ENCODE measurements around the gene FRMD8. TPM values are rescaled to one million over a fixed set of nuclear protein-coding genes. Genes with fewer than 3 reads are reported as not detected.
A peak's percentile ranks its signal among the peaks of the same experiment; 100 is the strongest.

The FRMD8 gene
- polyA plus RNA-seq, 6 donors from 2014 or later = 45.3 to 64.6 (median 53.8) TPM

DNA sequence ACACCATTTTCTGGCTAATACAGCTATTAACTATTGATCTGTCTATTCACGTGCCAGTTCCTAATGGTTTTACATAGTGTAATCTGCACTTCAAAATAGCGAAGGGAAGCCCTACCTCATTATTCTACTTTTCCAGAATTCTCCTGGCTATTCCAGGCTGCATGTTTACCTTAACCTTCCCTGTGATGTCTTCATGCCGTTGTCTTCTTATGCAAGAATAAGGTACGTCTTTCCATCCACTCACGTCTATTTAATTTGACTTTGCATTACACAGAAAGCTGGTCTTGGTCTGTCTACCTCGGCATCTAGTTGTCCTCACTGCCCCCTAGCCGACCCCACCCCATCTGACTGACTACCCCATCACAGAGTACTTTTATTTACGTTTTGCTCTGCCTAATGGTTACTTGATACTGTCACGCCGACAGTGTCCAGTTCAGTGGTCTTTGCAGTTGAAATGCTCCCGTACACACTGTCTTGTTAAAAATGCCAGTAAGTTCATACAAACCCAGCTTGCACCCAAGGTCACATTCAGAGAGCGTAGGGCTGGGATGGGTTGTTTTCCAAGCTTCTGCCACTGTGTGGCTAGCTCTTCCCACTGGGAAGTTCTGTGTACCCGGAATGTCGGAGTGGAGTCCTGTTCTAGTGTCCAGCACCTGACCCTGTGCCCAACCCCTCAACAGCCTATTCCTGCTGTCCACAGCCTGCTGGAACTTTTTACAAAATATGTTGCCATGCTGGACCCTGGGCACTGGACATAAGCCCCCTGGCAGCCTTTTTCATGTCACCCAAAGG, 51.2 kb downstream of the FRMD8 start:
- H3K27me3 Mint-ChIP-seq = no peaks in the 10 kb centered on the region
- no peak overlapping the region for H3K4me3 Mint-ChIP-seq
- H3K36me3 Mint-ChIP-seq = no peaks in the 10 kb centered on the region
- H3K9me3 Mint-ChIP-seq = no peaks in the 10 kb centered on the region
- ATAC-seq (ENCODE audit: low read depth in 2 of 2) (no peak), DNase-seq (no peak)
- H3K4me1 Mint-ChIP-seq = peaks cover 42 to 59% (median 52%) of the 10 kb centered on the region in 3 donors
- peak overlapping the region in 1 of 6 donors; percentile 60 for H3K27ac Mint-ChIP-seq

DNA sequence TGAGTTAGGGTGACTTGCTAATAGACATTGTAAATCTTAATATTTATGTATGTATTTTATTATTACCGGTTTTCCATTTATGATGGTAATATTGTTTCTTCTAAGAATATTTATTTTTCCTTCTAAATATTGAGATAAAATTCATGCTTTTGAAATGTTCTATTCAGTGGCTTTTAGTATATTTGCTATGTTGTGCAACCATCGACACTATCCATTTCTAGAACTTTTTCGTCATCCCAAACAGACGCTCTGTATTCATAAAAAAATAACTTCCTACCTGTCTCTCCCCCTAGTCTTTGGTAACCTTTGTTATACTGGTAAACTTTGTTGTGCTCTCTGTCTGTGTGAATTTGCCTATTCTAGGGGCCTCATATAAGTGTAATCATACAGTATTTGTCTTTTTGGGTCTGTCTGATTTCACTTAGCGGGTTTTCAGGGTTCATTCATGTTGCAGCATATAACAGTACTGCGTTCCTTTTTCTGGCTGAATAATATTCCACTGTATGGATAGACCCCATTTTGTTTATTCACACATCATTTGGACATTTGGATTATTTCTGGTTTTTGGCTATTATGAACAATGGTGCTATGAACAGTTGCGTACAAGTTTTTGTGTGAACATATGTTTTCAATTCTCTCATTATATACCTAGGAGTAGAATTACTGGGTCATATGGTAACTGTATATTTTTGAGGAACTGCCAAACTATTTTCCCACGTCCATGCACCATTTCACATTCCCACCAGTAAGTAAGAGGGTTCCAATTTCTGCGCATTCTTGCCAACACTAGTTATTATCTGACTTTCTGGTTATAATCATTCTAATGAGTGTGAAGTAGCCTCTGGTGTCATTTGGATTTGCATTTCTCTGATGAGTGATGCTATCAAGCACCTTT, 52.1 kb downstream of the FRMD8 start:
- Mint-ChIP-seq H3K27me3 (no peaks in the 10 kb centered on the region), H3K9me3 (no peaks in the 10 kb centered on the region), H3K36me3 (no peaks in the 10 kb centered on the region), H3K27ac (peak overlapping the region in 2 of 6 donors; percentile 27 to 97), H3K4me1 (peaks cover 45 to 61% (median 54%) of the 10 kb centered on the region in 3 donors), H3K4me3 (peak overlapping the region in 1 of 8 donors; percentile 19)
- DNase-seq = no peak
- no peak for ATAC-seq (ENCODE audit: low read depth in 2 of 2)

DNA sequence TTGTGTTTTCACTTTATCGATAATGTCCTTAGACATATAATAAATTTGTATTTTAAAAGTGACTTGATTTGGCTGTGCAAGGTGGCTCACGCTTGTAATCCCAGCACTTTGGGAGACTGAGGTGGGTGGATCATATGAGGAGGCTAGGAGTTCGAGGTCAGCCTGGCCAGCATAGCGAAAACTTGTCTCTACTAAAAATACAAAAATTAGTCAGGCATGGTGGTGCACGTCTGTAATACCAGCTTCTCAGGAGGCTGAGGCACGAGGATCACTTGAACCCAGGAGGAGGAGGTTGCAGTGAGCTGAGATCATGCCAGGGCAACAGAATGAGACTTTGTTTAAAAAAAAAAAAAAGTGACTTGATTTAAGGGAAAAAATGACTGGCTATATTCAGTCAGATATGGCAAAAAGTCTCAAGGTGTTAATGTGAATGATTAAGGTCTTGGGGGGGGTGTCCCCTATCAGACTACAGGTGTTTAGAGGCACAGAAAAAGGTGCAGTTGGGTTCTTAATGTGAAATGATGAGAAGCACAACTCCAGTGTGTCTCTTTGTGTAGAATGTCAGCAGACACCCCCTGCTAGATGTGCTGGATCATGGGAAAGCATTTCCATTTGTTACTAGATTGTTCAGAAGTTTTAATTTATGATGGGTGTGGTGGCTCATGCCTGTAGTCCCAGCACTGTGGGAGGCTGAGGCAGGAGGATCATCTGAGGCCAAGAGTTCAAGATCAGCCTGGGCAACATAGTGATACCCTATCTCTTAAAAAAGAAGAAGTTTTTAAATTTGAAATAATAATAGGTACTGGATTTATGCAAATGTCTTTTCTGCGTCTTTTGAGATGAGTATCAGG, 53.1 kb downstream of the FRMD8 start:
- no peaks in the 10 kb centered on the region for H3K9me3 Mint-ChIP-seq
- ATAC-seq (ENCODE audit: low read depth in 2 of 2) = no peak
- no peak for DNase-seq
- H3K4me3 Mint-ChIP-seq = peak overlapping the region in 7 of 8 donors; percentile 48 to 93 (median 81)
- H3K27me3 Mint-ChIP-seq = no peaks in the 10 kb centered on the region
- no peaks in the 10 kb centered on the region for H3K36me3 Mint-ChIP-seq
- peak overlapping the region; percentile 18 to 97 (median 91) for H3K27ac Mint-ChIP-seq
- H3K4me1 Mint-ChIP-seq = peaks cover 54 to 65% (median 62%) of the 10 kb centered on the region in 3 donors

DNA sequence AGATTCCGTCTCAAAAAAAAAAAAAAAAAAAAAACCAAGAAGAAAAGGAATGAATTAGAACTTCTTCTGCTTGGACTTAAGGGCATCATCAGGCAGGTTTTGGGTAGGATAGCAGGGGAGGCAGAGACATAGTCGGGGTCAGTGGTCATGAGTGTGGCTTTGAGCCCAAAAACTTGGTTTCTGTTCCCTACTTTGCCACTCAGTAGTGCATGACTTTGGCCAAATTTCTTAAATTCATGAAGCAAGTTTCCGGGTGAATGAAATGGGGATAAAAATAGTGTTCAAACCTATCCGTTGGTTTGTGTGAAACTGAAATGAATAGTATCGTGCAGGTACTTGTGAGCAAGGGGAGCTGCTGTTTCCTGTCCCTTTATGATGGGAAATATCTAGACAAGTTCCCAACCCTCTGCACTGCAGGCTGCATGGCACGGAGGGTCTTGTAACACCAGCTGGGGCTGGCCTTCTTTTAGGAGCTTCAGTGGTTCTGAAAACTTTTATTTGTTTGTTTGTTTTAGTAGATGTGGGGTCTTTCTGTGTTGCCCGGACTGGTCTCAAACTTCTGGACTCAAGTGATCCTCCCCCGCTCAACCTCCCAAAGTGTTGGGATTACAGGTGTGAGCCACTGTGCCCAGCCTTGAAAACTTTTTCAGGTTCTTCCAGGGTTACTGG, 54.5 kb downstream of the FRMD8 start:
- Mint-ChIP-seq H3K27ac (peak overlapping the region; percentile 93 to 97 (median 97)), H3K9me3 (no peaks in the 10 kb centered on the region), H3K36me3 (no peaks in the 10 kb centered on the region), H3K4me3 (peak overlapping the region; percentile 62 to 93 (median 88)), H3K27me3 (no peaks in the 10 kb centered on the region), H3K4me1 (peaks cover 57 to 71% (median 66%) of the 10 kb centered on the region in 3 donors)
- ATAC-seq (ENCODE audit: low read depth in 2 of 2) (peak; percentile 48 to 60), DNase-seq (peak; percentile 66)

DNA sequence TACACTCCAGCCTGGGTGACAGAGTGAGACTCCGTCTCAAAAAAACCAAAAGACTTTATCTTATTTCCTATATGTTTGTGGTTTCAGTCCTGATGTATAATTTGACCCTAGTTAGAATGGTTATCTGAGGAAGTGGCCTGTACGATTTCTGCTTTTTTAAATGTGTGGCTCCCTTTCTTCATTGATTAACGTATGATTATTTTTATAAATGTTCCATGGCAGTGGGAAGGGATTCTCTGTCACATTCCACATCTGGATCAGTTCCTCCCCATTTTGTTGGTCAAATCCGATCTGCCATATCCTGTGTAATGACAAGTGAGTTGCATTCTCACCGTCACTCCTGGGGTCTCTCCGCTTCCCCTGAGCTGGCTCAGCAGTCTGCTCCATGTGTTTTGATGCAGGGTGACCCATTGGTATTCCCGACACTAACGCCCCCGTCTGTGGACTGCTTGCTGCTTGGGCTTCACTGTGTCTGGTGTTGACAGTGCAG, 56.5 kb downstream of the FRMD8 start:
- Mint-ChIP-seq H3K36me3 (no peaks in the 10 kb centered on the region), H3K4me3 (peak overlapping the region; percentile 61 to 94 (median 82)), H3K27ac (peak overlapping the region; percentile 77 to 97 (median 97)), H3K27me3 (no peaks in the 10 kb centered on the region), H3K9me3 (no peaks in the 10 kb centered on the region), H3K4me1 (peaks cover 56 to 78% (median 77%) of the 10 kb centered on the region in 3 donors)
- peak in 1 of 2 donors; percentile 12 for ATAC-seq (ENCODE audit: low read depth in 2 of 2)
- no peak for DNase-seq

DNA sequence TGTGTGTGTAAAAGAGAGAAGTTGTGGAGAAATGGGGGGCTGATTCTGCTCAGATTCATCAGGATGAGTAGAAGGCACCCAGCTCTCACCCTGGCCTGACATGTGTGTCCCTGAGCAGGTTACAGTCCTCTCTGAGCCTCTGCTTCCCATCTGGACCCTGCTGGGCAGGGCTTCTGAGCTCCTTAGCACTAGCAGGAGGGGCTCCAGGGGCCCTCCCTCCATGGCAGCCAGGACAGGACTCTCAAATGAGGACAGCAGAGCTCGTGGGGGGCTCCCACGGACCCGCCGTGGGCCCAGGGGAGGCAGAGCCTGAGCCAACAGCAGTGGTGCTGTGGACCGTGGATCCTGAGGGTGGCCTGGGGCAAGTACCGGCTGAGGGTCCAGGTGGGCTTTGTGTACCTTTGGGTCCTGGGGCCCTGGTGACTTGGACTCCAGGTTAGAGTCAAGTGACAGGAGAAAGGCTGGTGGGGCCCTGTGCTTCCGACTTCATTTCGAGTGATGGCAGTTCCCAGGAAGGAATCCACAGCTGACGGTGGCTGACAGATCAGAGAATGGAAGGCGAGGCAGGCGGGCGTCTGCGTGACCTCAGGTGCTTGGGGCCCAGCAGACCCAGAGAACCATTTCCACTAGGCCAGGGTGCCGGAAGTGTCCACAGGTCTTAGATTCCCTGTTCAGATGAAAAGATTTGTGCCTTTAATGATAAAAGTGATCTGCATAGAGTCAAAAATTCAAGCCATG, 58.0 kb downstream of the FRMD8 start:
- ATAC-seq (ENCODE audit: low read depth in 2 of 2) = no peak
- Mint-ChIP-seq H3K36me3 (no peaks in the 10 kb centered on the region), H3K4me3 (peak overlapping the region in 5 of 8 donors; percentile 32 to 94 (median 59)), H3K4me1 (peaks cover 54 to 79% (median 70%) of the 10 kb centered on the region in 3 donors), H3K27ac (peak overlapping the region; percentile 63 to 97 (median 97)), H3K27me3 (no peaks in the 10 kb centered on the region), H3K9me3 (peaks cover 0 to 1% (median 0%) of the 10 kb centered on the region in 7 donors)
- DNase-seq = no peak

DNA sequence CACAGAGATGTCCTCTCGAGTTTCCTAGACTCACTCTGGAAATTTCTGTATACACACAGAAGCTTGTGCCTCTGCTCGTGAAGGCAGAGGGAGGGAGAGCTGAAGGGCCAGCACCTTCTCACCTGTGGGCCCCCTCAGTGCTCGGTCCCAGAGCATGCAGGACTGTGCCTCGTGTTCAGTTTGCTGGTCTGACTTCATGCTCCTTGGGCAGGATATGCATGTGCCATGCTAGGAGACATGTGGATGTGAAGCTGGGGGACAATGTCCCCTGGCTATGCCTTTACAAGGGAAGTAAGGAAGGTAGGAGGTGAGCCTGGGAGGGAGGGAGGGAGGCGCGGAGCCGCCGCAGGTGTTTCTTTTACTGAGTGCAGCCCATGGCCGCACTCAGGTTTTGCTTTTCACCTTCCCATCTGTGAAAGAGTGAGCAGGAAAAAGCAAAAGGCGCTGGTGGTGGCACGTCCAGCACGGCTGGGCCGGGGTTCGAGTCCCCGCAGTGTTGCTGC, 58.7 kb downstream of the FRMD8 start:
- ATAC-seq (ENCODE audit: low read depth in 2 of 2) (no peak), DNase-seq (no peak)
- Mint-ChIP-seq H3K4me1 (peaks cover 49 to 73% (median 64%) of the 10 kb centered on the region in 3 donors), H3K9me3 (peaks cover 0 to 1% (median 0%) of the 10 kb centered on the region in 7 donors), H3K4me3 (peak overlapping the region in 3 of 8 donors; percentile 32 to 62 (median 59)), H3K36me3 (no peaks in the 10 kb centered on the region), H3K27me3 (no peaks in the 10 kb centered on the region), H3K27ac (peak overlapping the region in 5 of 6 donors; percentile 47 to 97 (median 84))

DNA sequence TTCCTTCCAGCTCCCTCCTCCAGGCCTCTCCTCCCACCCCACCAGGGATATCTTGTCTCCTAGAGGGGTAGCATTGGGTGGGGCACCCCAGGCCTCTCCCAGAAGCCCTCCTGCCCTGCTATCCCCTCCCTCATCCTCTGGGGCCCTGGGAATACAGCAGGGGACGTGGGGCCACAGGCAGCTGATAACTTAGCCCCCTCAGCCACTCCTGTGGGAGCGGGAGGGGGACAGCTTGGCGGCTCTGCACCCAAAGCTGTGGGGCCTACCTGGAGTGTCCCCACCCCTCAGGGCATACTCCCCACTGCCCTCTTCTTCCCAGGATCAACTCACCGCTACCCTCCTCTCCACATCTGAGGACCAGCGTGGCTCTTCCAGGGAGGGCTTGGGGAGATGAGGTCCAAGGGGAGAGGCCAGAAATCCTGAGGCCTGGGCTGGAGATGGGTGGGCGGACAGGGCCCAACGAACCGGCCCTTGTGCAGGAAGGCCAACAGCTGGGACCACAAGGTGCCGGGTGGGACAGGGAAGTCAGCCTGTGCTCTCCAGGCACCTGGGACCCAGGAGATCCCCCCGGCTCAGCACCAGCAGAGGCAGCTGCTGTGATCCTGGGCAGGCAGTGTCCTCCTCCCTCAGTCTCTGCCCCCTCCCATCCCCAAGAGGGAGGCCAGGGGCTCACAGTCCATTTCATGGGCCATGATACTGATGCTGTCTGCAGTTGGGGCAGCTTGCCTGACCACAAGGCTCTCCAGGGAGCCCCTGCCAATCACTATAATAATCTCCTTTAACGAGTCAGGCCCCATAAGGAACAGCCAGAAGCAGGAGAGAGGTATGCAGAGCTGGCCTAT, 59.4 kb downstream of the FRMD8 start:
- Mint-ChIP-seq H3K27ac (peak overlapping the region in 4 of 6 donors; percentile 40 to 97 (median 48)), H3K4me3 (peak overlapping the region in 2 of 8 donors; percentile 6 to 44), H3K36me3 (no peaks in the 10 kb centered on the region), H3K27me3 (no peaks in the 10 kb centered on the region), H3K9me3 (peaks cover 0 to 3% (median 0%) of the 10 kb centered on the region in 7 donors), H3K4me1 (peaks cover 47 to 69% (median 57%) of the 10 kb centered on the region in 3 donors)
- DNase-seq (no peak), ATAC-seq (ENCODE audit: low read depth in 2 of 2) (no peak)

DNA sequence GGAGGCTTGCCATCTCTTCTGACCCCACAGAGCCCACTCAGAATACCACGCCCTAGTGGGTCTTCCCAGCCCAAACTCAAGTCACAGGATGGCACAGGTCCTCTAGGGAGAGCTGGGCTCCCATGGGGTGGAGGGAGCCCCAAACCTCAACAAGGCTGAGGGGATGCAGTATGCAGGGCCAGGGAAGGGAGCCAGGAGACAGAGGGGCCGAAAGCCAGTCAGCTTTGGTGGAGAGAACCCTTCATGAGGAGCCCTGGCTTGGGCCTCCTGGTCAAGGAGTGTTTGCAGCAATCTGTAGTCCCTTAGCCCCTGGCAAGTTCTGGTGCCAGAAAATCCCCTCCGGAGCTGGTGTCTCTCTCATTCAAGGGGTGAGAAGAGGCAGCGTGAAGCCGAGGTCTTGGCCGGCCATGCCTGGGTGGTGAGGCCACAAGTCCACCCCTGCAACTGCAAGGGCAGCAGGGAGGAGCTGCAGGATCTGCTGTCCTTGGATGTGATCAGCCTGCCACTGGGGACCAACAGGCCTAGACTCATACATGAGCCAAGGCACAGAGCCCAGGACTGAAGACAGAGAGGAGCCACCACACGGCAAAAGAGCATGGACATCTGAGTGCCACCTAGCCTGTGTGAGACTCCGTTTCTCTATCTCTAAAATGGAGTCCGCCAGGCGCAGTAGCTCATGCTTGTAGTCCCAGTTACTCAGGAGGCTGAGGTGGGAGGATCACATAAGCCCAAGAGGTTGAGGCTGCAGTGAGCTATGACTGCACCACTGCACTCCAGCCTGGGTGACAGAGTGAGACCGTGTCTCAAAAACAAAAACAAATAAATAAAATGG, 60.2 kb downstream of the FRMD8 start:
- H3K4me1 Mint-ChIP-seq = peaks cover 41 to 60% (median 49%) of the 10 kb centered on the region in 3 donors
- DNase-seq = no peak
- H3K27me3 Mint-ChIP-seq = no peaks in the 10 kb centered on the region
- H3K4me3 Mint-ChIP-seq = peak overlapping the region in 1 of 8 donors; percentile 6
- H3K36me3 Mint-ChIP-seq = no peaks in the 10 kb centered on the region
- peak overlapping the region in 3 of 6 donors; percentile 15 to 97 (median 40) for H3K27ac Mint-ChIP-seq
- ATAC-seq (ENCODE audit: low read depth in 2 of 2) = no peak
- H3K9me3 Mint-ChIP-seq = peaks cover 0 to 3% (median 0%) of the 10 kb centered on the region in 7 donors

DNA sequence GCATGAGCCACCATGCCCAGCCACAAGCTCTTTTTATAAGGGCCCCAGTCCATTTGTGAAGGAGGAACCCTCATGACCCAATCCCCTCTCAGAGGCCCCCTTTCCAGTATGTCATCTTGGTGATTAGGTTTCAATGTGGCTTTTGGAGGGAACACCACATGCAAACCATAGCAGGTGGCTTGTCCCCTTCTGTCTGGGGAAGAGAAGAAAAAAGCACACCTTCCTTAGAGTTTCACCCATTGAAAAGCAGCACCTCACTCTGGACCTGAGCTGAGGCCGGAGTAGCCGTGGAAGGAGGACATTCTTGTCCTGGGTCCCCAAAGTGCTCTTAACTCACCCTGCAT, 61.6 kb downstream of the FRMD8 start:
- Mint-ChIP-seq H3K27ac (peak overlapping the region in 4 of 6 donors; percentile 20 to 59 (median 42)), H3K4me3 (peak overlapping the region in 1 of 8 donors; percentile 13), H3K27me3 (no peaks in the 10 kb centered on the region), H3K4me1 (peaks cover 27 to 52% (median 35%) of the 10 kb centered on the region in 3 donors), H3K9me3 (peaks cover 0 to 3% (median 0%) of the 10 kb centered on the region in 7 donors), H3K36me3 (no peaks in the 10 kb centered on the region)
- DNase-seq (no peak), ATAC-seq (ENCODE audit: low read depth in 2 of 2) (no peak)
